HCT116 (cell line): Measurements from ENCODE around the gene FASN. TPM values are rescaled to one million over a fixed set of nuclear protein-coding genes. Genes with fewer than 3 reads are reported as not detected.

Experiments used
- ATAC-seq: fragments of 200-7000 bp; cut with Tn5 transposase; 2 replicates; pipeline ENCODE4 v1.9.1; 2020; ENCODE audit warnings: mild to moderate bottlenecking, moderate library complexity
- BruUV-seq: library from RNA; stranded (reverse); fragments of 400-500 nt; replicated peaks from 2 replicates; lab custom pipeline; 2021; lab: Mats Ljungman, UMichigan
- CTCF ChIA-PET: fragments of 300-600 bp; sonication (Branson Sonifier 250); formaldehyde crosslinking; loops from one replicate; lab custom pipeline; 2021; ENCODE audit warnings: antibody characterized with exemption; lab: Charles Lee
- POLR2A ChIA-PET: fragments of 300-600, 350-600 bp; sonication (Branson Sonifier 250); formaldehyde crosslinking; loops from one replicate; lab custom pipeline; 2021; ENCODE audit warnings: antibody characterized with exemption; lab: Charles Lee
- RAD21 ChIA-PET, 2 experiments: fragments of 300-600 bp; sonication (Branson Sonifier 250); formaldehyde crosslinking; loops; one replicate each; lab custom pipeline; 2023; ENCODE audit warnings: low total read pairs in 2 of 2; ENCODE audit not compliant: uncharacterized antibody in 2 of 2, unreplicated experiment in 2 of 2, low non-redundant PET in 1 of 2; lab: Charles Lee
- DNase-seq: peaks from one replicate; pipeline ENCODE4 v3.0.0-alpha.2; 2010; ENCODE audit warnings: low read depth, low spot score
- H2AFZ ChIP-seq: fragments of 200-600 bp; shearing (Covaris generic), sonication (generic); 2 replicates; pipeline ENCODE4 v1.6.1; 2017; ENCODE audit warnings: low read depth, mixed run types, mixed read lengths, antibody characterized with exemption, low read length; ENCODE audit not compliant: poor library complexity, severe bottlenecking
- H3K27ac ChIP-seq: 2 replicates; pipeline ENCODE4 v1.5.1; 2012; ENCODE audit warnings: low read depth, low read length
- H3K27me3 ChIP-seq: fragments of 200-600 bp; sonication (generic); 2 replicates; pipeline ENCODE4 v1.6.1; 2016; ENCODE audit warnings: mixed run types, low read length, mixed read lengths; ENCODE audit not compliant: insufficient read depth
- H3K36me3 ChIP-seq, 2 experiments: fragments of 200-500 bp in 1 of 2; fragments of 200-600 bp in 1 of 2; sonication (Bioruptor generic) in 1 of 2; sonication (generic) in 1 of 2; 2 replicates each; pipeline versions ENCODE4 v1.5.1 to v1.6.1; 2014 to 2016; ENCODE audit warnings: low read length in 2 of 2, inconsistent platforms in 1 of 2, mixed read lengths in 1 of 2, mixed run types in 1 of 2; ENCODE audit not compliant: insufficient read depth in 2 of 2, control insufficient read depth in 1 of 2
- H3K4me1 ChIP-seq, 2 experiments: fragments of 200-600 bp in 1 of 2; sonication (generic) in 1 of 2; 2 replicates each; pipeline versions ENCODE4 v1.5.1 to v1.6.1; 2012 to 2017; ENCODE audit warnings: low read length in 2 of 2, inconsistent platforms in 1 of 2, mild to moderate bottlenecking in 1 of 2, mixed read lengths in 1 of 2, mixed run types in 1 of 2, moderate library complexity in 1 of 2; ENCODE audit not compliant: insufficient read depth in 2 of 2, control insufficient read depth in 1 of 2
- H3K4me2 ChIP-seq: fragments of 200-600 bp; sonication (generic); 2 replicates; pipeline ENCODE4 v1.6.1; 2017; ENCODE audit warnings: mixed run types, low read length, mixed read lengths
- H3K4me3 ChIP-seq, 2 experiments: fragments of 200-600 bp in 1 of 2; sonication (generic) in 1 of 2; replicated peaks in 1 of 2; 2 replicates each; pipeline ENCODE4 v1.5.1; 2011 to 2016; ENCODE audit warnings: low read length in 2 of 2, control low read depth in 1 of 2, low read depth in 1 of 2, mild to moderate bottlenecking in 1 of 2, mixed read lengths in 1 of 2, mixed run types in 1 of 2
- H3K79me2 ChIP-seq: fragments of 200-600 bp; sonication (generic); 2 replicates; pipeline ENCODE4 v1.6.1; 2017; ENCODE audit warnings: mild to moderate bottlenecking, mixed run types, low read length, moderate library complexity, mixed read lengths; ENCODE audit not compliant: insufficient read depth
- H3K9ac ChIP-seq: fragments of 200-600 bp; sonication (generic); 2 replicates; pipeline ENCODE4 v1.6.1; 2016; ENCODE audit warnings: low read length, mixed read lengths
- H3K9me2 ChIP-seq: fragments of 200-600 bp; sonication (generic), shearing (Covaris generic); 2 replicates; pipeline ENCODE4 v1.6.1; 2017; ENCODE audit warnings: mixed run types, mild to moderate bottlenecking, moderate library complexity; ENCODE audit not compliant: insufficient read depth
- H3K9me3 ChIP-seq, 2 experiments: fragments of 200-500 bp in 1 of 2; fragments of 200-600 bp in 1 of 2; sonication (Bioruptor generic) in 1 of 2; sonication (generic) in 1 of 2; 2 replicates each; pipeline ENCODE4 v1.6.1; 2014 to 2017; ENCODE audit warnings: low read length in 2 of 2, mixed read lengths in 2 of 2, inconsistent platforms in 1 of 2, low read depth in 1 of 2, mild to moderate bottlenecking in 1 of 2, mixed run types in 1 of 2, moderate library complexity in 1 of 2; ENCODE audit not compliant: control insufficient read depth in 1 of 2, insufficient read depth in 1 of 2
- H4K20me1 ChIP-seq: fragments of 200-600 bp; sonication (generic), shearing (Covaris generic); 2 replicates; pipeline ENCODE4 v1.6.1; 2017; ENCODE audit warnings: mixed run types, mild to moderate bottlenecking, moderate library complexity; ENCODE audit not compliant: insufficient read depth
- CBX3 ChIP-seq: IDR thresholded peaks from 2 replicates; pipeline ENCODE4 v1.6.1; 2012; ENCODE audit warnings: low read depth
- CEBPB ChIP-seq: IDR thresholded peaks from 2 replicates; pipeline ENCODE4 v1.6.1; 2012; ENCODE audit warnings: low read depth
- CTCF ChIP-seq, 3 experiments: fragments of 200-600 bp in 1 of 3; sonication (generic) in 1 of 3; IDR thresholded peaks in 2 of 3; conservative IDR thresholded peaks in 1 of 3; 2 replicates each; pipeline ENCODE4 v1.5.1; 2012 to 2017; ENCODE audit warnings: low read depth in 2 of 3, low read length in 2 of 3, antibody characterized with exemption in 1 of 3, borderline replicate concordance in 1 of 3, control low read depth in 1 of 3, mild to moderate bottlenecking in 1 of 3, mixed read lengths in 1 of 3, mixed run types in 1 of 3, moderate library complexity in 1 of 3; ENCODE audit not compliant: insufficient read depth in 1 of 3
- EGR1 ChIP-seq: IDR thresholded peaks from 2 replicates; pipeline ENCODE4 v1.6.1; 2012; ENCODE audit warnings: low read depth
- ELF1 ChIP-seq: IDR thresholded peaks from 2 replicates; pipeline ENCODE4 v1.6.1; 2012; ENCODE audit warnings: low read depth, borderline replicate concordance
- EZH2 ChIP-seq: fragments of 200-600 bp; sonication (generic); IDR thresholded peaks from 2 replicates; pipeline ENCODE4 v1.6.1; 2017; ENCODE audit warnings: antibody characterized with exemption, mixed run types
- EZH2phosphoT487 ChIP-seq: fragments of 200-600 bp; IDR thresholded peaks from 2 replicates; pipeline ENCODE4 v1.6.1; 2018; ENCODE audit warnings: antibody characterized with exemption, borderline replicate concordance
- JUND ChIP-seq: IDR thresholded peaks from 2 replicates; pipeline ENCODE4 v1.6.1; 2012
- MAX ChIP-seq: IDR thresholded peaks from 2 replicates; pipeline ENCODE4 v1.6.1; 2012
- POLR2A ChIP-seq: IDR thresholded peaks from 2 replicates; pipeline ENCODE4 v1.7.0; 2011; ENCODE audit warnings: borderline replicate concordance; ENCODE audit not compliant: insufficient read depth, insufficient read length; ENCODE audit errors: extremely low read depth
- POLR2AphosphoS5 ChIP-seq: IDR thresholded peaks from 2 replicates; pipeline ENCODE4 v1.6.1; 2011; ENCODE audit warnings: mild to moderate bottlenecking, low read depth, low read length, moderate library complexity
- RAD21 ChIP-seq: IDR thresholded peaks from 2 replicates; pipeline ENCODE4 v1.6.1; 2012; ENCODE audit warnings: low read depth, mild to moderate bottlenecking
- REST ChIP-seq: IDR thresholded peaks from 2 replicates; pipeline ENCODE4 v1.6.1; 2012; ENCODE audit warnings: low read depth
- SP1 ChIP-seq: IDR thresholded peaks from 2 replicates; pipeline ENCODE4 v1.6.1; 2012; ENCODE audit warnings: low read depth
- SRF ChIP-seq: IDR thresholded peaks from 2 replicates; pipeline ENCODE4 v1.6.1; 2012; ENCODE audit warnings: low read depth
- TCF7L2 ChIP-seq: IDR thresholded peaks from 2 replicates; pipeline ENCODE4 v1.7.0; 2011; ENCODE audit warnings: borderline replicate concordance, inconsistent platforms; ENCODE audit not compliant: insufficient read depth, insufficient read length; ENCODE audit errors: extremely low read depth
- YY1 ChIP-seq: IDR thresholded peaks from 2 replicates; pipeline ENCODE4 v1.6.1; 2011; ENCODE audit warnings: low read length, low read depth, moderate library complexity, mild to moderate bottlenecking; ENCODE audit not compliant: insufficient replicate concordance; ENCODE audit errors: extremely low read depth
- ZBTB33 ChIP-seq: IDR thresholded peaks from 2 replicates; pipeline ENCODE4 v1.6.1; 2011; ENCODE audit warnings: mild to moderate bottlenecking, low read length, moderate library complexity; ENCODE audit not compliant: insufficient replicate concordance; ENCODE audit errors: extremely low read depth
- ZFX ChIP-seq: fragments of 450-650 bp; IDR thresholded peaks from 2 replicates; pipeline ENCODE4 v1.6.1; 2017
- ZNF274 ChIP-seq: fragments of 200-500 bp; sonication (Bioruptor generic); IDR thresholded peaks from 2 replicates; pipeline ENCODE4 v1.6.1; 2014; ENCODE audit warnings: mild to moderate bottlenecking, low read depth, low read length, inconsistent platforms
- intact Hi-C: fragments of 100-400 bp; cut with micrococcal nuclease; formaldehyde crosslinking; loops from 2 replicates; pipeline ENCODE4 v1.10.0; 2022
- total RNA-seq: library from RNA; stranded (reverse); gene quantifications from one replicate; pipeline ENCODE4 v1.2.1, GENCODE V29; 2021; ENCODE audit not compliant: unreplicated experiment

The FASN gene
- total RNA-seq, 1 experiment from 2014 or later: 754 TPM

- Histone ChIP-seq H3K4me2 (no peak overlapping the region), H3K27me3 (no peaks in the 10 kb centered on the region), H2AFZ (no peak overlapping the region), H3K79me2 (no peaks in the 10 kb centered on the region), H3K9ac (no peak overlapping the region), H3K9me2 (no peaks in the 10 kb centered on the region), H3K27ac (no peak overlapping the region), H3K4me1 (peaks cover 3 to 6% of the 10 kb centered on the region in 2 experiments; a peak in 3 of 4 replicates), H4K20me1 (no peaks in the 10 kb centered on the region), H3K36me3 (no peaks in the 10 kb centered on the region), H3K4me3 (no peak overlapping the region), H3K9me3 (no peaks in the 10 kb centered on the region)
- POLR2A ChIA-PET: interaction anchor here (0.7 kb wide), 1 partner anchor 33 kb away, joined by 3 read pairs; the partner anchor contains the start of gene DCXR
- no TSS peak for BruUV-seq
- TF ChIP-seq JUND (no peak), POLR2A (no peak), MAX (no peak), POLR2AphosphoS5 (no peak), CBX3 (no peak), SRF (no peak), ELF1 (no peak), CTCF (IDR thresholded peaks at IDR 0.05 in 2 of 3, conservative IDR thresholded peaks at IDR 0.05 in 1 of 3; ENCODE audit: borderline replicate concordance in 1 of 3, insufficient read depth in 1 of 3, low read depth in 2 of 3, low read length in 2 of 3) (no peak), RAD21 (no peak), ZNF274 (no peak), CEBPB (no peak), ZBTB33 (no peak), ZFX (no peak), REST (no peak), SP1 (no peak), EZH2phosphoT487 (no peak), YY1 (no peak), EZH2 (no peak), EGR1 (no peak), TCF7L2 (no peak)
- intact Hi-C loops: no loop called here
- CTCF ChIA-PET: interaction anchor here (0.8 kb wide), 1 partner anchor 40 kb away, joined by 3 read pairs; no protein-coding TSS in a partner anchor
- RAD21 ChIA-PET: no interaction called here
- ATAC-seq (no peak), DNase-seq (no peak)
Measured at GRCh38 chr17:82070611-82071010, 27.4 kb downstream of the FASN start.
